ENCODE results near the gene FMN2.
A peak's percentile ranks its signal among the peaks of the same experiment; 100 is the strongest.

The FMN2 gene

DNA sequence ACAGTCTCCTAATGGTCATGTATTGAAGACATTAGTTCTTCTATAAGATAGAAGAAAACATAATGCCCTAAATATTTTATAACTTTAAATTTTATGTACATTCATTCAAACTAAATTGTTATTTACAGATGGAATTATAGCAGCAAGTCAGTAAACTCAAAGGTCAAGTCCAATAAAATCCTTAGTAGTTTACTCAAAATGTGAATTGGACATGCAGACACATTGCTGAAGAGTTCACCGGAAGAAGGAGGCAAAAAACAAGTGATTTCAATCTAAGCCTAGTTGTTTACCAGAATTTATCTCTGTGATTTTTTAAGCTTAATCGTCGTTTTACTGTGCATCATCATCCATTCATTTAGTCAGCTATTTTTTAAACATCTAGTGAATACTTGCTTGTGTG lies 370.6 kb downstream of the FMN2 start:
- no peak overlapping the region for H3K4me3 ChIP-seq (ENCODE audit: control insufficient read depth, low read depth, low read length)
- TF ChIP-seq, protein P1, sequence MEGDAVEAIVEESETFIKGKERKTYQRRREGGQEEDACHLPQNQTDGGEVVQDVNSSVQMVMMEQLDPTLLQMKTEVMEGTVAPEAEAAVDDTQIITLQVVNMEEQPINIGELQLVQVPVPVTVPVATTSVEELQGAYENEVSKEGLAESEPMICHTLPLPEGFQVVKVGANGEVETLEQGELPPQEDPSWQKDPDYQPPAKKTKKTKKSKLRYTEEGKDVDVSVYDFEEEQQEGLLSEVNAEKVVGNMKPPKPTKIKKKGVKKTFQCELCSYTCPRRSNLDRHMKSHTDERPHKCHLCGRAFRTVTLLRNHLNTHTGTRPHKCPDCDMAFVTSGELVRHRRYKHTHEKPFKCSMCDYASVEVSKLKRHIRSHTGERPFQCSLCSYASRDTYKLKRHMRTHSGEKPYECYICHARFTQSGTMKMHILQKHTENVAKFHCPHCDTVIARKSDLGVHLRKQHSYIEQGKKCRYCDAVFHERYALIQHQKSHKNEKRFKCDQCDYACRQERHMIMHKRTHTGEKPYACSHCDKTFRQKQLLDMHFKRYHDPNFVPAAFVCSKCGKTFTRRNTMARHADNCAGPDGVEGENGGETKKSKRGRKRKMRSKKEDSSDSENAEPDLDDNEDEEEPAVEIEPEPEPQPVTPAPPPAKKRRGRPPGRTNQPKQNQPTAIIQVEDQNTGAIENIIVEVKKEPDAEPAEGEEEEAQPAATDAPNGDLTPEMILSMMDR (conservative IDR thresholded peaks at IDR 0.05; ENCODE audit: control insufficient read depth, insufficient read depth, low read depth, low read length) = no peak
- no peak for DNase-seq (ENCODE audit: low read depth)

DNA sequence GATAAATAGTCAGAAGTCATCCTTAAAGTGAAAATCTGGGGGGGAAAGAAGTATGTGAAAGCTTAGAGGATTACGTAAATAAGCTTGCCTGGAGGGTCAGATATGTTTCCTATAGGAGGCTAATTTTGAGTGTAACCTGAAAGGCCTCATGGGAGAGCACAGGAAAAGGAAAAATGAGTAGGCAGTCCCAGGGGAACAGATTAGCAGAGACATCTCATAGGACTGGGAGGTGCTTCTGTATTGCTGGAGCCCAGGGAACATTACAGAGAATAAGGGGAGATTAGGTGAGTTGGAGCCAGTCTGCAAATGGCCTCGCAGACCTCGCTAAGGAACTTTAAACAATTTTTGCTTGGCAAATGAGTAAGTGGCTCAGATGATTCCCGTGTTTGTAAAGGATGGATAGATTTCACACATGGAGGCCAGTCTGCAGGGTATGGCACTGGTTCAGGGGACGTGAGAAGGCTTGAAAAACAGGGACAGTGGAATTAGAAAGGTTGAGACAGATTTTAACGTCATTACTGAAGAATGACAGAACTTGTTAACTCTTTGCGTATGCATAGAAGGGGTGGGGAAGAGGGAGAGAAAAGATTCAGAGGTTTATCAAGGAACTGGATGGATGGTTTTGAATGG lies 371.2 kb downstream of the FMN2 start:
- TF ChIP-seq, protein P1 (conservative IDR thresholded peaks at IDR 0.05; ENCODE audit: control insufficient read depth, insufficient read depth, low read depth, low read length) = no peak
- H3K4me3 ChIP-seq (ENCODE audit: control insufficient read depth, low read depth, low read length) = no peak overlapping the region
- DNase-seq (ENCODE audit: low read depth) = peak; percentile 47

DNA sequence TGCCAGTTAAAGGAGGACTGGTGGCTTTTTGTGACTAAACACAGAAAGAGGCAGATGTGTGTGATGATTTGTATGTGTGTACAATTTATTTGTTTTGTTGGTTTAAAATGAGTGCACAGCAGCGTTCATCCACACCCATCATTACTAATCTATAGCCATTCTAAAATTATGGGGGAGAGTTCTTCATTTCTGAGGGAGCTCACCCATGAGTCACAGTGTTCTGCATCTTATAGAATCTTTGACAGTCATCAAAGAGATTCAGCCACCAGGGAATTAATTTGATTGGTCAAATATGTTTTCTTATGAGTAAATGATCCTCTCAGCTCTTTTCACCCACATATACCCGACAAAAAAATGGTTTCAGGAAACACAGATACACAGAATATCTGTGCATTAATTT lies 372.4 kb downstream of the FMN2 start:
- H3K4me3 ChIP-seq (ENCODE audit: control insufficient read depth, low read depth, low read length) = no peak overlapping the region
- TF ChIP-seq, protein P1 (conservative IDR thresholded peaks at IDR 0.05; ENCODE audit: control insufficient read depth, insufficient read depth, low read depth, low read length) = no peak
- DNase-seq (ENCODE audit: low read depth) = peak; percentile 60

DNA sequence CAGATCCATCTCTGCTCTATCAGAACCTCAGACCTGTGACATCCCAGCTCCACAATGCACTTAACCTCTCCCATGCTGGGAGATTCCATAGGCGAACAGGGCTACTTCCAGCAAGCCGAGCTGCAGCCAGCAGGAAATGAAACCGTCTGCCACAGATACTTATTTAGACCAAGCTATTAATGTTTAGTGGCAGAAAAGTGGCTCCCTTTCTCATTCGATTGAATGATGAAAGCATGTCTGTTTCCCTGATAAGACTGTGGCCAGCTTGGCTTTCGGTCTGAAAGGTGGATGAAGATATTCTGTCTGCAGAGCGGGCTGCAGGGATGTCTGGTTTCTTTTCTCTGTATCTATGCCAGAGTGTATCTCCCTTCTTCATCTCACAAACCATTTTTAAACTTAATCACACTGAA lies 373.9 kb downstream of the FMN2 start:
- TF ChIP-seq, protein P1 (conservative IDR thresholded peaks at IDR 0.05; ENCODE audit: control insufficient read depth, insufficient read depth, low read depth, low read length) = no peak
- no peak overlapping the region for H3K4me3 ChIP-seq (ENCODE audit: control insufficient read depth, low read depth, low read length)
- DNase-seq (ENCODE audit: low read depth) = no peak

DNA sequence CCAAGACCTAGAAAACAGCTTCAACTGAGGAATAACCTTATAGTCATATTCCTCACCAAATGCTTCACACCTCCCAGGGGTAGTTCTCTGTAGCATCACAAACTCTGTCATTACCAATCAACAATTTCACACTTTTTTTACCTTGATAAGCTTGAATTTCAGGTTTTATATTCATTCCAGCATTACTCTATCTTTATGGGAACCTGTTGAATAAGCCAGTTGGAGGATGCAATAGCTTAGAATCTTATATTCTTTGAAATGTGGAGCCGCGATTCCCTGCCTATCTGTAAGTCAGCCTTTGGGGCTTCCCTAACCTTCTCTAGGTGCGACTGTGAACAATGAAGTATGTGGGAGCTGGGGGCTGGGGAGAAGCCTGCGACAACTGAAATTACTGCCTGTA lies 374.8 kb downstream of the FMN2 start:
- DNase-seq (ENCODE audit: low read depth) = no peak
- H3K4me3 ChIP-seq (ENCODE audit: control insufficient read depth, low read depth, low read length) = no peak overlapping the region
- TF ChIP-seq, protein P1 (conservative IDR thresholded peaks at IDR 0.05; ENCODE audit: control insufficient read depth, insufficient read depth, low read depth, low read length) = no peak

DNA sequence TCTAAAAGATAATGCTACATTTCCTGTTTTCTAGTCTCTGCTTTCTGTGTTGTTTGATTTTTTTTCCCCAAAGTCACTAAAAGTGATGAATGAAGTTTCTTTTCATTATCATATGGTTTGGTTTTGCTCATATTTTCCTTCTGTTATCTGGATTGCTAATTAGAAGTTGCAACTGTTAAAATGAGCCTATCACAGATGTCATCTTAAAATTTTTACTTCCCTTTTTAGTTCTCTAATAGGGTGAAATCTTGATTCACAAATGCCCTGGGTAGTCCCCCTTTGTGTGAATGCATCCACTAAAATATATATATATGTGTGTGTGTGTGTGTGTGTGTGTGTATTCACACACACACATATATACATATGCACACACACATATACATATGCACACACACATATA lies 376.2 kb downstream of the FMN2 start:
- TF ChIP-seq, protein P1 (conservative IDR thresholded peaks at IDR 0.05; ENCODE audit: control insufficient read depth, insufficient read depth, low read depth, low read length) = no peak
- DNase-seq (ENCODE audit: low read depth) = no peak
- H3K4me3 ChIP-seq (ENCODE audit: control insufficient read depth, low read depth, low read length) = no peak overlapping the region

DNA sequence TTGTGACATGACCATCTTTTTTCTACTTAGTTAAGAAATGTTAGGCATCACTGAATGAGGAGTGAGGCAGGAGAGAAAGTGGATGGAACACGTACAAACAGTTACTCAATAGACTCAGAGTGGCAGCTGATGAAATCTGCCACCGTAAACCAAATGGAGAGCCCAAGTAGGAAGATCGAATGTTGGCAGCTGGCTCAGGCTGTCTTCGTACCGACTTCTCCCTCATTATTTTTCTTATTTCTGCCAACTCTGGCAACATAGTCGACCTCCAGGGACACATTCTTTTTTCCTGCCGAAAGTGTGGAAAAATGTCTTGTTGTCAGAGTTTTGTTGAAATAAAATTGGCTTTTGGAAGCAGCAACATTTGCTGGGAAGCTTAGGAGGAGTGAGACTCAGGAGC lies 377.0 kb downstream of the FMN2 start:
- no peak overlapping the region for H3K4me3 ChIP-seq (ENCODE audit: control insufficient read depth, low read depth, low read length)
- peak; percentile 44 for DNase-seq (ENCODE audit: low read depth)

More for the DNA sequence above, 377.0 kb downstream of the FMN2 start:
- TF ChIP-seq, protein P1 (conservative IDR thresholded peaks at IDR 0.05; ENCODE audit: control insufficient read depth, insufficient read depth, low read depth, low read length) = no peak

All from fibroblast of mammary gland (primary cell).